ENCODE results near the gene GOLGA6L22.
A peak's percentile ranks its signal among the peaks of the same experiment; 100 is the strongest.
"Not testable (repeated sequence)": the region's sequence is repeated elsewhere in the genome, so short reads cannot be mapped to it uniquely, and the experiment has no call there.

The GOLGA6L22 gene, protein sequence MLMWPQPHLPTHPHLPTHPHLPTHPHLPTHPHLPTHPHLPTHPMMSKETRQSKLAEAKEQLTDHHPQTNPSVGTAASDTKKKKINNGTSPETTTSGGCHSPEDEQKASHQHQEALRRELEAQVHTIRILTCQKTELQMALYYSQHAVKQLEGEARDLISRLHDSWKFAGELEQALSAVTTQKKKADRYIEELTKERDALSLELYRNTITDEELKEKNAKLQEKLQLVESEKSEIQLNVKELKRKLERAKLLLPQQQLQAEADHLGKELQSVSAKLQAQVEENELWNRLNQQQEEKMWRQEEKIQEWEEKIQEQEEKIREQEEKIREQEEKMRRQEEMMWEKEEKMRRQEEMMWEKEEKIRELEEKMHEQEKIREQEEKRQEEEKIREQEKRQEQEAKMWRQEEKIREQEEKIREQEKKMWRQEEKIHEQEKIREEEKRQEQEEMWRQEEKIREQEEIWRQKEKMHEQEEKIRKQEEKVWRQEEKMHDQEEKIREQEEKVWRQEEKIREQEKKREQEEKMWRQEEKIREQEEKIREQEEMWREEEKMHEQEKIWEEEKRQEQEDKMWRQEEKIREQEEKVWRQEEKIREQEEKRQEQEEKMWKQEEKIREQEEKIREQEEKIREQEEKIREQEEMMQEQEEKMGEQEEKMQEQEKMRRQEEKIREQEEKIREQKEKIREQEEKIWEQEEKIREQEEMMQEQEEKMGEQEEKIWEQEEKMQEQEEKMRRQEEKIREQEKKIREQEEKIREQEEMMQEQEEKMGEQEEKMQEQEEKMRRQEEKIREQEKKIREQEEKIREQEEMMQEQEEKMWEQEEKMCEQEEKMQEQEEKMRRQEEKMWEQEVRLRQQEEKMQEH

DNA sequence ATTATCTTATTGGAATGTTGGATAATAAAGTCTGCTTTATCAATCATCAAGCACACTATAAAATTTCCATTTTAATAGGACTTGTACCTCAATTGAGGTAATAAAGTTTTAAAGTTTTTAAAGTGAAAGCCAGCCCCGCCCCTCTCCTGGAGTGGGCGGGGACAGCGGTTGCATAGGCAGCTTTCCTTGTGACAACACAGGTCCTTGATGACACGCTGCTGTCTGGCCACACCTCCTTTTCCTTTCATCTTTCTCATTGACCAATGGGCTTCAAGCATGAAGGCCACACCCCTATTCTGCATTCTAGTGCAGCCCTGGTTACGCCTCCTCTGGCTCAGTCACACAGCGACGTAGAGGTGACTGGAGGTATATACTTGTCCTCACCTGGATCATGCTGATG, at the start of gene GOLGA6L22:
TSS of gene GOLGA6L22 (plus strand) at position 301 of the 400 bp plus-strand sequence. CDS start at position 392, 91 bp downstream.
- H3K4me3 ChIP-seq (replicated peaks; ENCODE audit: low read depth, low read length); DNase-seq (ENCODE audit: low read depth): not testable (repeated sequence)

DNA sequence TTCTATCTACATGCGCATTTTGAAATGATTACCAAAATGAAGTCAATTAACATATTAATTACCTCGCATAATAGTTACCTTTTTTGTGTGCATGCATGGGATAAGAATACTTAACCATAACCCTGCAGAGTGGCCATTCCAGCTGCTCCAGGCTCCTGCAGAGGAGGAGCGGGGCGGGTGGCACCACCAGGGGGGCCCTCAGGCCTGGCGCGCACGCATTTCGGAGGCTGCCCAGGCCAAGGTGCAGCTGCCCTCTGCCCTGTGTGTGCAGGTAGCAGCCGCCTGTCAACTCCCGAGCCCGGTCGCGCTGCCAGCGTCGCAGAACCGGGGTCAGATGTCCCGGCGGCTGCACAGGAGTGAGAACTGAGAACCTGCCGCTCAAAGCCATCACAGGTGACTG, 41.4 kb upstream of the GOLGA6L22 start:
- H3K4me3 ChIP-seq (replicated peaks; ENCODE audit: low read depth, low read length); DNase-seq (ENCODE audit: low read depth): not testable (repeated sequence)

DNA sequence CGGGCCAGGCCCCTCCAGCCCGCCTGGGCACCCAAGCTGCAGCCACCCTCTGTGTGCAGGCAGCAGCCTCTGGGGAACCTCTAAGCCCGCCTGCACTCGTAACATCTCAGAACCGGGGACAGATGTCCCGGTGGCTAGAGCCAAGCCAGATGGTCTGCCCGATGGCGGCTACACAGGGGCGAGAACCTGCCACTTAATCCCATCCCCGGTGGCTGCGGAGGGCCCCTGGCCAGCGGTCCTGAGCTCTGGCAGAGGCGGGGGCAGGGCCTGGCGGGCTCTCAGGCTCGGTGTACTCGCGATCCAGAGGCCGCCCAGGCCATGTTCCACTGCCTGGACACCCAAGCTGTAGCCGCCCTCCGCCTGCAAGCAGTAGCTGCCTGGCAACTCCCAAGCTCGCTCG, 40.9 kb upstream of the GOLGA6L22 start:
- H3K4me3 ChIP-seq (replicated peaks; ENCODE audit: low read depth, low read length); DNase-seq (ENCODE audit: low read depth): not testable (repeated sequence)

DNA sequence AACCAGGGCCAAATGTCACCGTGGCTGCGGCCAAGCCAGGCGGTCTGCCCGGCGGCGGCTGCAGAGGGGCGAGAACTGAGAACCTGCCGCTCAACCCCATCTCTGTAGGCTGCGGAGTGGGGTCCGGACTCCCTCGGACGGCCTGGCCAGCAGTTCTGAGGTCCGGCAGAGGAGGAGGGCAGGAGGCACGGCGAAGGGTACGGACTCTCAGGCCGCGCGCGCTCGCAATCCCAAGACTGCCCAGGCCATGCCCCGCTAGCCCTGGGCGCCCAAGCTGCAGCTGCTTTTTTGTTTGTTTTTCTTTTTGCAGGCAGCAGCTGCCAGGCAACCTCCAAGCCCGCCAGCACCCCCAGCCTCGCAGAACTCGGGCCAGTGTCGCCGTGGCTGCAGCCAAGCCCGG, 40.5 kb upstream of the GOLGA6L22 start:
- not testable (repeated sequence) for DNase-seq (ENCODE audit: low read depth); H3K4me3 ChIP-seq (replicated peaks; ENCODE audit: low read depth, low read length)

DNA sequence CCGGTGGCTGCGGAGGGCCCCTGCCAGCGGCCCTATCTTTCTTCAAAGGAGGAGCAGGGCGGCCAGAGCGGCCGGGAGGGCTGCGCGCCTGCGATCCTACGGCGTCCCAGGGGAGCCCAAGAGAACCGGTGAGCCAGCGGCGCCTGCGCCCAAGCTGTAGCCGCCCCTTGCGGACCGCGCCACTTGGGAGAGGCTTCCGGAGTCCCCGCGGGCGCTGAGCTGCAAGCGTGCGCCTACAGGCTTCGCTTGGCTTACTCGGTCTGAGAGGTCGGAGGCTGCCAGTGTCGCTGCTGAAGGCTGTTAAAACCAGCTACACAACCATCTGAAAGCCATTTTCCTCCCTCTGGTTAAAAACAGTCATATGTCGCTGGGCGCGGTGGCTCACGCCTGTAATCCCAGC, 40.0 kb upstream of the GOLGA6L22 start:
- DNase-seq (ENCODE audit: low read depth); H3K4me3 ChIP-seq (replicated peaks; ENCODE audit: low read depth, low read length): not testable (repeated sequence)

DNA sequence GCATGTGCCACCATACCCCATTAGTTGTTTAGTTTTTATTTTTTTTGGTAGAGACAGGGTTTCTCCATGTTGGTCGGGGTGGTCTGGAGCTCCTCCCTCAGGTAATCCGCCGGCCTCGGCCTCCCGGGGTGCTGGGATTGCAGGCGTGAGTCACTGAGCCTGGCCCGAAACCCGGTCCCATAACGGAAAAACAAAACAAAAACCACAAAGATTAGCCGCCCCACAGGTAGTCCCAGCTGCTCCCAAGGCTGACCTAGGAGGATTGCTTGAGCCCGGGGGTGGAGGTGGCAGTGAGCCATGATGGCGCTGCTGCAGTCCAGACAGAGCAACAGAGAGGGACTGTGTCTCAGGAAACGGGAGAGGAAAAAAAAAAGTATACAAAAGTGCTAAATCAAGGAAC, 38.4 kb upstream of the GOLGA6L22 start:
- H3K4me3 ChIP-seq (replicated peaks; ENCODE audit: low read depth, low read length); DNase-seq (ENCODE audit: low read depth): not testable (repeated sequence)

DNA sequence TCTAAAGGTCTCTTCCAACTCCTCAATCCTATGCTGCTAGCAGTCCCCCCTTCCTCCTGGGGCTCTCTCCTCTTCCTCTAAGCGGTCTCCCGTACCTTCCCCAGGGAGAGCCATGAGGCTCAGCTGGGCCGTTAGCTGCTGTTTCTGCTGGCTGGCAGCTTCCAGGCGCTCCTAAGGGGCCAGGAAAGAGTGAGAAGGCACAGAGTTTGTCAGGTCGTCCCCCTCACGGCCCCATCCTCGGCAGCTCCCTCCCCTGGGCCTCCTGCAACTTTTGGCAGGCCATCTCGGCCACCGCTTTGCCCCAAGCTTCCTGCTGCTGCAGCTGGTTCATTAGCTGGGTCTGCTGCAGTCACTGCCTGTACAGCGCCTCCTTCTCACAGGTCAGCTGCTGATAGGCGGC, 29.3 kb upstream of the GOLGA6L22 start:
- not testable (repeated sequence) for H3K4me3 ChIP-seq (replicated peaks; ENCODE audit: low read depth, low read length); DNase-seq (ENCODE audit: low read depth)

DNA sequence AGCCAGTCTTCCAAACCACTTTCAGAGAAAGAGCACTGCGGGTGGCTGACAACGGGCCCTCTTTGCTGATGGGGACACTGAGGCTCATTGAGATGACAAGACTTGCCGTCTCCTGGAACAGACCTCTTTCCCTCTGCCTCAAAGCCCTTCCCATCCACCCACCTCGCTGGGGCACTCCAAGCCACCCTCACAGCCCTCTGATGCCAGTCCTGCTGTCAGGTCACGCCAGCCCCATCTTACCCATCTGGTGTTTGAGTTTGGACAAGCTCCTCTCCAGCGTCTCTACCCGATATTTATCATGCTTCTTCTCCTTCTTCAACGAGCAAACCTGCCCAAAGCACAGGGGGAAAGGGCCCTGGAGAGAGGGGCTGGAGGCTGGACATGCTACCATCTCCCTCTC, 27.0 kb upstream of the GOLGA6L22 start:
- not testable (repeated sequence) for DNase-seq (ENCODE audit: low read depth); H3K4me3 ChIP-seq (replicated peaks; ENCODE audit: low read depth, low read length)

DNA sequence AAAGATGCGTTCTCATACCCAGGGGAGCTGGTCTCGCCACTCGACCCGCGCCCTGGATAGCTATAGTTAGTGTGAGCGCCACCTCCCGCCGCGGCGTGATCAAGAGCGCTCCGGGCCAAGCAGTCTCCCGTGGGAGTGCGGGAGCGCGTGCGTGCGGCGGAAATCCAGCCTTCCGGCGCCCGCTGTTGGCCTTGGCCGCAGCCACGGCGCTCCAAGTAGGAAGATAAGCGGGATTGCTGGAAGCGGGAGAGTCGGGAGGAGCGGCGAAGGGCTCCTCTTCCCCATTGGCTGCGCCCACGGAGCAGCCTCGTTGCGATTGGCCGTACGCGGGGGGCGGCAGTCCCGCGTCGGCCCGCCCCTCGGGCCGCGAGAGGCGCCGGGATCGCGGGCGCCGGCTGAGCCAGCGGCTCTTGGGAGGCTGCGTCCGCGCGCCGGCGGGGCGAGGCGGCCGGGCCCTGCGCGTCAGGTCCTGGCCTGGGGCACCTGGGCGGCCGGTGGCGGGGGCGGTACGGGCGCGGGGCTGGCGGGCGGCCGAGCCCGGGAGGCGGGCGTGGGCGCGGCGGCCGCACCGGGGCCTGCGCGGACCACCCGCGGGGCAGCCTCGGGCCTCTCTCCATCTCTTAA, 35.9 kb downstream of the GOLGA6L22 start:
- not testable (repeated sequence) for DNase-seq (ENCODE audit: low read depth)
- H3K4me3 ChIP-seq (replicated peaks; ENCODE audit: low read depth, low read length) = peak overlapping the region; percentile 49

DNA sequence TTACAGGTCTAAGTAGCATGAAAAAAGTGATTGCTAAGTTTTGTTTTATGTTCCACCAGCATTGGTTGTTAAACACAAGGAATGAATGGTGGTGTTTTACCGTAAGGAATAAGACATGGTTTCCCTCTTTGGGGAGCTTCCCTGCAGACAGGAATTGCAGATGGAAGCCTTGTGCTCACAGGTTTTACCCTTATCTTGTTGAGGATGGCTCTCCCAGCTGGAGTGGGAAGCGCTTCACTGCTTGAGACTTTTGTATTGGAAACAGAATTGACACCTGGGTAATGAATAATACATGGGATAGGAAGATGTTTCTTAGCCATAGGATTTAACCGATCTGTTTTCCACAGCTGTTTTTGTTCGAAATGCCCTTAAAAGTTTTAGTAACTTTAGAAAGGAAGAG, 38.5 kb downstream of the GOLGA6L22 start:
- not testable (repeated sequence) for DNase-seq (ENCODE audit: low read depth)

DNA sequence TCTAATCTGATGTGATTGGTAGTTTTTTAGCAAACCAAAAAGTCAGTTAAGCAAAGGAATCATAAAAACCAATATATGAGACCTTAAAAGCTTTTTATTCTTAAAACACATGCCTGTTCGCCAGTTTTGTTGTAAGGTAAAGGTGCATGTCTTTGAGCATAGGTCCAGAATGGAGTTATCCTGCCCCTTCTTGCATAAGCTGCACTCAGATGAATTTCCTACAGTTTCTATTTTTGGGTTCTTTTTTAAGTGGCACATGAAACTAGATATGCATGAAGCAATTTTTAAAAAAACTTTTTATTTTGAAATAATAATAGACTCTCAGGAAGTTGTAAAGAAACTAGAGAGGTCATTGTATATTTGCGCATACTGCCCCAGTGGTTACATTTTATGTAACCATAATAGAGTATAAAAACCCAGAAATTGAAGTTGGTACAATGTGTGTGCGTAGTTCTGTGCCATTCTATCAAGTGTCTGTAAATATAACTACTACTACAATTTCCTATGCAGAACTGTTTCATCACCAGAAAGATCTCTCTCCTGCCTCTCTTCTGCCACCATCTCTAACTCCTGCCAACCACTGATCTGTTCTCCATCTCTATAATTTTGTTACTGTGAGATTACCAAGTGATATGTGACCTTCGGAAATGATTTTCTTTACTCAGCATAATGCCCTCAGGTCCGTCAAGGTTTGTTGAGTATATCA, 39.7 kb downstream of the GOLGA6L22 start:
- DNase-seq (ENCODE audit: low read depth); H3K4me3 ChIP-seq (replicated peaks; ENCODE audit: low read depth, low read length): not testable (repeated sequence)

More for the DNA sequence above, 38.5 kb downstream of the GOLGA6L22 start:
- H3K4me3 ChIP-seq (replicated peaks; ENCODE audit: low read depth, low read length) = not testable (repeated sequence)

DNA sequence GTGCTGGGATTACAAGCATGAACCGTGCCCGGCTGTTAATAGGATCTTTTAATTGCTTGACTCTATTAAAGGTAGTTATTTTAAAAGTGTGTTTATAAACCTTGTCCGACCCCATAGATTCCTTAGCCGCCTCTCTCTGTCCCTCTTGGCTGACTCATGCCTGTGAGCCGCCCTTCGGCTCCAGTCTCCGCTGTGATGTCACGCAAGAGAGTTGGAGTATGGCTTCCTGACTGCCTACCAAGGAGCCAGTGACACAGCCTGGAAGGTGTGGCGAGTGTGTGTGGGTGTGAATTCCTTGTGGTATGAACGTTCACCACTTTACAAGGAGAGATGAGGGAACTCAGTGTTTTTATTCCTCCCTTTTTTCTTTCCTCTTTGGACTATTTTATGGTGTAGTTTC, 43.6 kb downstream of the GOLGA6L22 start:
- DNase-seq (ENCODE audit: low read depth) = not testable (repeated sequence)

DNA sequence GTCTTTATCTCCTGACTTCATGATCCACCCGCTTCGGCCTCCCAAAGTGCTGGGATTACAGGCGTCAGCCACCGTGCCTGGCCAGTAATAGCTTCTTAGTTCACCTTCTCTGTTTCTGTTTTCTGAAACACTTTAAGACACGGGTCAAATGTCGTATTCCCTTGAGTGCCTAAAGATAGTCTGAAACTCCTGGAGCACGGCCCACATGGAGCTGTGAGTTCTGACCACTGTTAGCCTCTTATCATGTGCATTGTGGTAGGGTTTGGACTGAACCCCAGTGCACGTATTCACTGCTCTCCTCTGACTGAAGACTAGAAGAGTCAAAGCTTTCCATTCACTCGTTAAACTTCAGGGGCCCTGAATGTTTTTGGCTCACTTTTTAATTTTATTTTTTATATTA, 48.3 kb downstream of the GOLGA6L22 start:
- DNase-seq (ENCODE audit: low read depth); H3K4me3 ChIP-seq (replicated peaks; ENCODE audit: low read depth, low read length): not testable (repeated sequence)

More for the DNA sequence above, 43.6 kb downstream of the GOLGA6L22 start:
- H3K4me3 ChIP-seq (replicated peaks; ENCODE audit: low read depth, low read length) = not testable (repeated sequence)

DNA sequence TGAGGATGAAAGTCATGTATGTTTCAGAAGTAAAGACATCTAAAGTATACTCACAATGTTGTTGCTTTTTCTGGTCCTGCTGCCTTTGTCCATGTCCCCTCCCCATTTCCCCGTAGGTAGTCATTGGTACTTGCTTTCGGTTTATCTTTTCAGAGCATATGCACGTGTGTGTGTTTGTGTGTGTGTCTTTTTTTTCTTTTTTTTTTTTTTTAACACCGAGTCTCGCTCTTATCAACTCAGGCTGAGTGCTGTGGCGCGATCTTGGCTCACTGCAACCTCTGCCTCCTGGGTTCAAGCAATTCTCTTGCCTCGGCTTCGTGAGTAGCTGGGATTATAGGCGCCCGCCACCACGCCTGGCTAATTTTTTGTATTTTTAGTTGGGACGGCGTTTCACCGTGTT, 57.4 kb downstream of the GOLGA6L22 start:
- not testable (repeated sequence) for DNase-seq (ENCODE audit: low read depth); H3K4me3 ChIP-seq (replicated peaks; ENCODE audit: low read depth, low read length)
